GM18907 (cell line): ENCODE data around the gene TNFAIP8L2.

Source experiments
- ATAC-seq: cut with Tn5 transposase; IDR thresholded peaks from one replicate; pipeline ENCODE4 v1.9.1; 2021; ENCODE audit warnings: mild to moderate bottlenecking, moderate library complexity; ENCODE audit not compliant: unreplicated experiment

TNFAIP8L2 gene

DNA sequence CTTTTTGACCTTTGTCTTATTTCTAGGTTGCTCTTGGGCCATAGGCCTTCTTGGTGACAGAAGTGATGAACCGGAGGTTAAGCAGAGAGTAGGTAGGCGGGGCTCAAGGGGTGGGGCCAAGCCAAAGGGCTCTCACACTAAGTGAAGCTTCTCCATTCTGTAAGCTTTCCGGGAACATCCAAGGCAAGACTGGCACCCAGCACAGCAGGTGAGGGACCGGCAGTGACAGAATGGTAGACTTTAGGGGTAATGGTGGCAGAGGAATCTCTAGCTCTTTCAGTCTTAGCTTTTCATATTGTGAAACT, at the start of gene TNFAIP8L2:
Gene TNFAIP8L2, plus strand, starts transcription at position 135 of the 305 bp plus-strand sequence. CDS start 2,049 bp downstream, outside the sequence.
- peak; percentile 68 for ATAC-seq

DNA sequence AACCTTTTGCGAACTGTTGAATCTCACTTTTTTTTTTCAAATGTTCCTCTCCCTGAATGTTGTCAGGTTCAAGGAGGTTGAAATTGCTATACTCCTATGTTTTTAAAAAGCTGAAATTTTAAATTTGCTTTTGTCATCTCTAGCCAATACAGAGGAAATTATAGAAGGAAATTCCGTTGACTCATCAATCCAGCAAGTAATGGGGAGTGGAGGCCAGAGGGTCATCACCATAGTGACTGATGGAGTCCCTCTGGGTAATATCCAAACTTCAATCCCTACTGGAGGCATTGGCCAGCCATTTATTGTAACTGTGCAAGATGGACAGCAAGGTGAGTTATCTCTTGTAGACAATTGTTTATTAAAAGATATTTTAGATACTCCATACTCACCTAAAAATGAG, 49.6 kb upstream of the TNFAIP8L2 start:
- no peak for ATAC-seq

DNA sequence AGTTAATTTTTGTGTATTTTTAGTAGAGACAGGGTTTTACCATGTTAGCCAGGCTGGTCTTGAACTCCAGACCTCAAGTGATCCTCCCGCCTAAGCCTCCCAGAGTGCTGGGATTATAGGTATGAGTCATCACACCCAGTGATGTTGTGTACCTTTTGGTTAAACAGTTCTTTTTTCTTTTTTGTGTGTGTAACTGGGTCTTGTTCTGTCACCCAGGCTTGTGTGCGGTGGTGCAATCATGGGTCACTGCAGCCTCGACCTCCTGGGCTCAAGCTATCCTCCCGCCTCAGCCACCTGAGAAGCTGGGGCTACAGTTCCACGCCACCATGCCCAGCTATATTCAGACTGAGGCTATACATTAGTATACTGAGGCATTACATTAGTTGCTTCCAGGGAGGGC, 48.1 kb upstream of the TNFAIP8L2 start:
- ATAC-seq = no peak

DNA sequence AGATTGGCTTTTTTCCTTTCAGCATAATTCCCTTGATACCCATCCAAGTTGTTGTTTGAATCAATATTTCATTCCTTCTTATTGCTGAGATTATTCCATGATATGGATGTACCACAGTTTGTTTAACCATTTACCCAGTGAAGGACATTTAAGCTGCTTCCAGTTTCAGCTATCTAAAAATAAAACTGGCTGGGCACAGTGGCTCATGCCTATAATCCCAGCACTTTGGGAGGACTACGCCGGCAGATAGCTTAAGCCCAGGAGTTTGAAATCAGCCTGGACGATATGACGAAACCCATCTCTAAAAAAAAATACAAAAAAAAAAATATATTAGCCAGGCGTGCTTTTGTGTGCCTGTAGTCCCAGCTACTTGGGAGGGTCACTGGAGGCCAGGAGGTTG, 42.6 kb upstream of the TNFAIP8L2 start:
- ATAC-seq = no peak

DNA sequence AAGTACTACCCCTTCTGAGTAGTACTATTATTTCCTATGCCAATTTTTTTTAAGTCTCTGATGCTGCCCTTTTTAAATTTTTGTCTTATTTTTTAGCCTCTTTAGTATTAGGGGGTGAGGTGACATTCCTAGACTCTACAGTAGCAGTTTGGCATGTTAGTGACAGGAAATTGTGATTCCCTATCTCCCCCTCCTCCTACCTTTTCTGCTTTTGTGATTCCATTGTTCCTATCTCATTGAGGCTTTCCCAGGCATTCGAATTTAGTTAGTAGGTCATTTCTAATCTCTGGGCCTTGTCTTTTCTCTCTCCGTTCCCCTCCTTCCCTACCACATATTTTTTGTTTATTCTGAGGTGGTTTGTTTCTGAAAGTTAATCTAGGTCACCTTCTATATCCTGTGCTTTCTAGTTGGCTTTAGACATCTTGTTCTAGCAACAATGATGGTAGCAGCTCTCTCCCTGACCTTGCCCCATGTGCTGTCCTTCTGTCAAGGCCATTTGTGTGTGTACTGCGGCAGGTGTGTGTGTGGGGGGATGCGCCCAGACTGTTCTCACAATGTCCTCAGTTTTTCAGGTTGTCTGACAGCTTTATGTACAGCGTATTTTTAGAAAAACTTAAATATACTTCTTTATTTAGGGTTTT, 31.6 kb upstream of the TNFAIP8L2 start:
- ATAC-seq = no peak

DNA sequence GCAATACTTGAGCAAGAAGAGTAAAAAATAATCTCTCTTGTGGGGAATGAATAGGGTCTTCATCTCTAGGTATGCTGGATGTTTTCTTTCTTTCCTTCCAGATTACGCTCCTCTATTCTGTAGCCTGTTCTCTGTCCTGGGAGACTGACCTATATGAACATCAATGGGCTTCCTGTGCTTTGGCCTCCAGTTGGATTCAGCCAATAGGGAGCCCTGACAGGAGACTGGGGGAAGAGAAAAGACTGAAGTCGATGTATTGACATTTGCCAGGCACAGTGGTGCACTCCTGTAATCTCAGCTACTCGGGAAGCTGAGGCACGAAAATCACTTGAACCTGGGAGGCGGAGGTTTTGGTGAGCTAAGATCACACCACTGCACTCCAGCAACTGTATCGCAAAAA, 27.6 kb upstream of the TNFAIP8L2 start:
- ATAC-seq = no peak

DNA sequence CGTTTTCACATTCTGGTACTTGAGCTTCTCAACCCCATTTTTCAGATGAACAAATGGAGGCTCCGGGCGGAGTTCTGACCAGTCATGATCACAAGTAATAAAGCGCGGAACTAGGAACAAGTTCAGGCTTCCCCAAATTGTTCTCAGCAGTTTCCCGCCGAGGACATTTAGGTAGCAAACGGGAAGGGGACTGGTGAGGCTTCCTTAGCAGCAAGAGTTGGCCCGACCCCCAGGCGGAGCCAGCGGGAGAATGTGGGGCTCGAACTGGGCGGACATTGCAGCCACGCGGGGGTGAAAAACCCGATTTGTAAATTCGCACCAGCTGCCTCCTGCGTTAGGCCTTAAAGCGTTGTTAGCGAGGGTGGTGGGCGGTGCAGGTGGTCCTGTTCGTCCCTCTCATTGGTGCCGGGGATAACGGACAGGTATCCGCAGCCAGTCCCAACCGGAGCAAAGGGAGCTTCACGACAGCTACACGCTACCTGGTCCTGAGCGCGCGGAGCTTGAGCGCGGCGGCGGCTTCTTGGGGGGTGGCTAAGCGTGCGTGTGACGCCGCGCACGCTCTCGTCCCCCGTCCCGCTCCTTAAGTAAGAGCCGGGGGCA, 25.4 kb upstream of the TNFAIP8L2 start:
- peak; percentile 81 for ATAC-seq

DNA sequence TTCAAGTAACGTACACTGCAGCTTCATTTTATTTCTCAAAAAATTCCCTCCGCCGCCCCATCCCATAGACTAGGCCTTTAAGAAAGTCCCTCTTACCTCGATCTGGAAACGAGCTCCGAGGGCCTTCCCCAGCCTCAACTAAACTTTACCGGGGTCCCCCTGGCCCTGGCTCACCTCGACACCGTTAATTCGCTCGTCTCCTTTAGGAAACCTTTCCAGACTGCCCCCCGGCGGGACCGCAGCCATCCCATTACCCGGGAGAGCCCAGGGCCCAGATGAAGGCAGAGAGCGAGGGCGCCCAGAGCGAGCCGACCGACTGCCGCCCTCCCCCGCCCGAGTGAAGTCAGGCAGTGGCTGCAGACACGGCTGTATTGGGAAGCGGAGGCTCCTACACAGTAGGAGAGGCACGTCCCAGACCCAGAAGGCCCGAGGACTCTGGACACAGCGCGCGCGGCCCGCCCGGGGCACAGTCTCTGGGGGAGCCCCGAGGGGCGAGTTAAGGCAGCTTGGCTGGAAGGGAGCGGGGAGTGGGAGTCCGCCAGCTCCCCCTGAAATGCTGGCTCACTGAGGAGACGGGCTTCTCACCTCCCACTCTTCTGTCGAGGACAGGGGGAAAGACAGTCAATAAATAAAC, 24.6 kb upstream of the TNFAIP8L2 start:
- no peak for ATAC-seq

DNA sequence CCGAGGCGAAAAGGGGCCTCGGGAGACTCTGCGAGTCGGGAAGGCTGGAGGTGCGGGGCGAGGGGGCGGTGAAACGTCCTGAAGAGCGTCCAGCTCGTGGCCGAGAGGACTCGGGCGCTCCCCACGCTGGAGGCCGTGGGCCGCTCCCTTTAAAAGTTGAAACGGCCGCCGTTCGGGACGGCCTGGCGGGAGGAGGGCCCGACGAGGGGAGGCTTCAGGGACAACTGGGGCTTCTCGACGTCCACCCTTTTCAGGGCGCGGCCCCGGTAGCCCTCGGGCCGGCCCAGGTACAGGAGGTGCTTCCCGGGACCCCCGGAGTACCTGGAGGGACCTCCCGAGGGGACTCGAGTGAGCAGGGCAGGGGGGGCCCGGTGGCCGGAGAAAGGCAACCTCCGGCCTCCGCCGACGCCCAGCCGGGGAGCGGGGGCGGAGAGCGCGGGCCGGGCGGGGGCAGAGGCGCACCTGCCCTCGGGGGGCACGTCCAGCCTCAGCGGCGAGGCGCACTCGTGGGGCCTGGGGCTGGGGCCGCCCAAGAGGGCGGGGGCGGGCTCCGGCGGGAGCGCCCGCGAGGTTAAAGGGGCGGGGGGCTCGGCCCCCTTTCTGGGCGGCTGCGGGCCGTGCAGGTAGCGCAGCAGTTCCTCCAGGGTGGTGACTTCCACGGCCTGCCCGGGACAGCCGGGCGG, 24.0 kb upstream of the TNFAIP8L2 start:
- ATAC-seq = no peak

DNA sequence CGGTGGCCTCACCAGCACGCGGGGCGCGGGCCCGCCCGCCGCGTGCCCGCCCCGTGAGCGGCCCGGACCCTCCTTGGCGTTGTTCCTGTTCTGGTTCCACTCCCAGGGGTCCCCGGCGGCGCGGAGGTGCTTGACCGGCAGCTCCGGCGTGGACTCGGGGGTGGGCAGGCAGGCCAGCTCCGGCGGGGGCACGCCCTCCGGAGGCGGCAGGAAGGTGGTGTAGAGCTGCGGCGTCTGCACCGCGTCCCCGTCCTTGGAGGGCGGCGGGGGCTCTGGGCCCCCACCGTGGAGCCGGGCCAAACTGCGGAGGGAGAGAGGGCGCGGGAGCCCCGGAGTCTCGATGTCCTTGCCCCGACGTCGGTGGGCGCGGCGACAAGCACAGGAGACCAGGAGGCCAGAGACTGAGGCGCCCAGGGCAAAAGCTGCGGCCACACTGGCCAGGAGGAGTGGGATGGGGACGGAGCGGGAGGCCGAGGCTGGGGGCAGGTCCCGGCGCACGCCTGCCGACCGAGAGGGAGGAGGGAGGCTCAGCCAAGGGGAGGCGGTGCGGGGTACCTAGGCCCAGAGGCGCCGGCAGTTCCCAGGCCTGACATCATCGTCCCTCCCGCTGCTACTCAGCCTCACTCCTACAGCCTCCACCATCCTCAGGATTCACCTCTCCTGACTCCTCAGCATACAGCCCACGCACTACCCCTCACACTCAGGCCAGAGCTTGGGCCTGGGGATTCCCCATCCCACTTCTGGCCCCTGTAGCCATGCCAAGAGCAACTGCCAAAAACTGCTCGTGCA, 23.2 kb upstream of the TNFAIP8L2 start:
- no peak for ATAC-seq

DNA sequence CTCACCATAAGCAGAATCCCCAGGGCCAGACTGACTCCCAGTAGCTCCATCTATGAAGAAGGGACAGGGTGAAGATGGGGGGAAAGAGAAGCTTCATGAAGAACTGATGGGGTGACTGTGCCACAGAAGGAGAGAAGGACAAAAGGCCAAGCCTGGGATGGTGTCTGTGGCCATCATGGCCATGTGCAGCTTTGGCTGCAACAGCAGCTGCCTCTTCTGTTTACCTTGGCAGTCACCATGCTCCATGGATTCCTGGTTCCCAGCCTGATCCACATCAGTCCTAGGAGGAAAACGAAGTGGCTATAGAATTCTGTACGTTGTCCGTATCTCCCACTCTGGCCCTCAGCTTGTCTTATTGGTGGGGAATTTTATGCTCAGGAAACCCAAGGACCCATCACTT, 22.1 kb upstream of the TNFAIP8L2 start:
- no peak for ATAC-seq

DNA sequence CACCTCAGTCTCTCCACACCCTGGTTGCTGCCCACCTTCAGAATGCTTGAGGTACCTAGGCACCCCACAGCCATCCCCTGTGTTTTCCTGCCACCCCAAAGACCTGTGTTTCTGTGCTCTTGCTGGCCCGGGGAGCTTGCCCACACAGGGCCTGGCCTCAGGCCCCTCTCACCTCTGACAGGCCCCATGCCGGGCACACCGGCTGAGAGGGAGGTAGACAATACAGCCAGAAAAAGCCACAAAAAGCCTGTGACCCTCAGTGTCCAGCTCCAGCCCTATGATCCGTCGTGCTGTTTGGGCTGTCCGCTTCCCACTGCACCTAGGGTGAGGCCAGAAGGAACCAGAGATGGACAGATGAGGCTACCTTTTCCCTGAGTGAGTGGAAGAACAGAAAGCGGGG, 21.5 kb upstream of the TNFAIP8L2 start:
- no peak for ATAC-seq

DNA sequence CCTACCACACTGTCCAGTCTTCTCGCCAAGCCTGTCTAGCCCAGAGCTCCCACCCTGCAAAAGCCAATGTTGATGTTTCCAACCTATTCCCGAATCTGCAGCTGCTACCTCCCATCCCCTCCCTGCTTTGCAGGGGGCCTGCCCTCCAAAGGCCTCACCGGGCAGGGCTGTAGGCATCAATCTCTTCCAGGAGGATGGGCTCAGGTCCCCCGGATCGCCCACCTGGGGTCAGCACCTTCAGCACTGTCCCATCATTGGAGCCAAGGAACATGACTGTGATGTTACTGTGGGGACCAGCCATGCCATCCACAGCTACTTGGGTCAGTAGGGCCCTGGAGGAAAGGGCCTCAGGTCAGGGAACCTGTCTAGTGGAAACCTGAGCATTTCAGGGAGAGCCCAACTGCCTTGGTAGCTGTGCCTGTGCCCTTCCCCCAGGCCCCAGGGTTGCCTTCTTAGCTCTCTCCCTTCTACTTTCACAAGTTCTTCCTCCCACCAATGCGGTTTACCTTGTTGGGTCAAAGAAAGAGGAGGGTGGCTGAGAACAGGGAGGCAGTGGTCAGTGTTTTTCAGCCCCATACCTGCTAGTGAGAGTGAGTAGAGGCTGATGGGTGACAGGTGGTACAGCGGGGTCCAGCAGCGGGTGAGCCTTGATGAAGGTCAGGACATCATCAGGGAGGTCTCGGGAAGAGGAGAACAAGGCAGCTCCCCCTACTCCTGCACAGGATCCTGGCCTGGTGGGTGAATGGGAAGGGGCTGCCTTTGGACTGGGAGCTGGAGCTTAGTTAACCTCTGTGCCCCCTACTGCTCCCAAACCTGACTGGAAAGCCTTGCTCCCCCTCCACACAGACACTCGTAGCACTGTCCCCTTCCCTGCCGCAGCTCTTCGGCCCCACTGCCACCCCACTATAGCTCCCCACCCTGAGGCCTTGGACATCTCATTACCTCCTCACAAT, 20.7 kb upstream of the TNFAIP8L2 start:
- no peak for ATAC-seq

DNA sequence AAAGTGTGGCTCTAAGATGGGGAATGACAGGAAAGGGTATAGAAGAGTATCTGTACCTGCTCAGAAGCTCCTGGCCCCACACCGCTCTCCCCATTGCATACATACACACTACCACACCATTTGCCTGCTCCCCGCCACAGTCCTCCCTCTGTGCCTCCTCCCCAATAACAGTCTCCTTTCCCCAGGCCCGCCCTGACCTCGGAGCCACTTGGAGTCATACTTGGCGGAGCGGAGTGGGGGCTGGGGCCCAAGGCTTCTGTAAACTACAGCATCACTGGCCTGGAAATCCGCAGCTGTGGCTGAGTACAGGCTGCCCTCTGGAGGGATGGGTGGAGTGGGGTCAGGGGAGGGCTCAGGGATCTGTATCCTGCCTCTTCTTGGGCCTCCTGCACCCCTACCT, 18.7 kb upstream of the TNFAIP8L2 start:
- no peak for ATAC-seq

DNA sequence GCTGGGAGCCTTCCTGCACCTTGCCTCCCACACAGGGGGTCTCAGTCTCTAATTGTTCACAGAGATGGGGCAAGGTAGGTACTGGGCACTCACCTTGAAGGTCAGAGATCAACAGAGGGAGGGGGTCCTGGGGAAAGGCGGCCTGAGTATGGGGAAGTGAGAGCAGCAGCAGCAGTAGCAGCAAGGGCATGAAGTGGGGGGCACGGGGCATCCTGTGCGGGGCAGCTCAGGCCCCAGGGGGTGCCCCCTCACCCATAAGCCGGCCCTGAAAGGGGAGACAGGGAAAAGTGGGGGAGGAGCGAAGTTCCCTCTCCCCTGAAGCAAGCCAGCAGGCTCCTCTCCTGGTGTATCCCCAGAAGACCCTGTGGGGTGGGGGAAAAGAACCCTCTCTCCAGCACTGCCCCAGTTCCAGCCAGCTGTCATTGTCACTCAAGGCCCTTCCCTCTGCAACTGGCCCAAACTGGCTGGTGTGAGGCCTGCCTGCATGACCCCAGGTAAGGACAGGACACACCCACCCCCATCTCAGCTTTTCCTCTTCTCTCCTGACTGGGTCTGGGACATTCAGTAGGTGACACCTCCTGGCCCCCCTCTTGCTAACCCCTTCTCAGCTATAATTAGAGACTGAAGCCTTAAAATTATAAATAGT, 13.9 kb upstream of the TNFAIP8L2 start:
- no peak for ATAC-seq

DNA sequence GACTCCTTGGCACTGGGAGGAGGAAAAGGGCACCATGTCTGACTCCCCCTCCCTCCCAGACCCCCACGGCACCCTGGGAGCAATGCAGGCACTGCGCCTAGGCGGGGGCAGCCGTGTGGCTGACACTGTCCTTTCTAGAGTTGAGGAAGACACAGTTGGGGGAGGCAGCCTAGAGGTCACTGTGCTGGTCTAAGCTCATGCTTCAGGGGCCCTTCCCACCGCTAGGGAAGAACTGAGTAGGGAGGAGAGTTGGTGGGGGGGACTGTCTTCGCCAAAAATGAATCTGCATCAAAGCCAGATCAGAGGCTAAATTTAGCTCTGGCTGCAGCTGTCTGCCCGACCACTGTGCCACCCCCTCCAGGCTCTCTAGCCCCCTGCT, 13.4 kb upstream of the TNFAIP8L2 start:
- no peak for ATAC-seq

DNA sequence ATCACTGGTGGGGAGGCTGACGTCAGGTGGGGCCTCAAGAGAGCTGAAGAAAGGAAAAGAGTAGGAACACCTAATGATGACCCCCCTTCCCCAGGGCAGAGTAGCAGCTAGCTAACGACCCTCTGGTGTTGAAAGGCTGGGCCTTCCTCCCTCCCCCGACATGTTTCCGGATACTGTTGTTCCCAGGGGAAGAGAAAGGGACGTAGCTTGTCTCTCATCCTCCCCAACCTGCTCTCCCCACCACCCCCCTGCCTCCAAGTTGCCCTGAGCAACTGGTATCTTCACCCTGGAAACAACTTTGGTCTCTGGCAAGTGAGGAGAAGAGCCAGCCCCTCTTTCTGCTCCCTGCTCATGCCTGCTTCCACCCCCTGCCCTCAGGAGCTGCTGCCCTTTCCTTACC, 12.5 kb upstream of the TNFAIP8L2 start:
- ATAC-seq = no peak

DNA sequence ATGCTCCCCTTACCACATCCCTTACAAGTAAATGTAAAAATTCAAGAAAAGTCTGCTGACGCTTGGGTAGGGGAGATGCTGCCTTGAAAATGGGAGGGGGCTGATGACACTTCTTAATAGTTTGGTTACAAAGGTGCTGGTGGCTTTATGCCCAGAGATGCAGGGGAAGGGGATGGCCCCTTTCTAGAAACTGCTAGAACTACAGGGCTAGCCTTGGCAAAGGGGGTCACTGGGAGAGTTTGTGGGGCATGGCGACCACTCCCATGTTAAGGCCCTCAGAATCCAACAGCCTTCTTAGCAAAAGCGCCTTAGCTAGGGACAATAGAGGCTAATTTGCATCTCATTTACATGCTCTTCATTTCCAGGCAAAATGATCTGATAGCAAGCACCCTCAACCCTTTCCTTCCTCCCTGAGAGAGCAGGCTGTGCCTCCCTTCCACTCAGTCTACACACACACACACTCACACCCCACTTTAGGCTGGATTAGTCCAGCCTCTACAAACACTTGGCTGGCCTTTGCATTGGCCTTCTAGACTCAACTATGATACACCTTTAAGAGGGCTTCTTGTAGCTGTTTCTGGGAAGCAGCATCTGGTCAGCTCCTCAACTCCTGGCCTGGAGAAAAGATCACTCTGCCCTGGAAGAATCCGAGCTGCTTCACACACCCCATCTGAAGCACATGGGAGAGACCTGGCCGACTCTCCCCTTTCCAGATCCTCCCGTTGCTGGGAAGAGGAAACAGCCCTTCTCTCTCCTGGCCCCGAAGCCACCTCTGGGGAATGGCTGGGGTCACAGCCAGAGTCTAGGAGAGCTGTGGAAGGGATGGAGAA, 11.8 kb upstream of the TNFAIP8L2 start:
- no peak for ATAC-seq
